SK-N-SH treated with all-trans-retinoic acid at 6 μM for 48 hours (cell line): ENCODE results near the gene UNC5B.

ENCODE experiments used
- ATAC-seq: fragments of 200-7000 bp; cut with Tn5 transposase; 3 replicates; pipeline ENCODE4 v1.9.1; 2020; ENCODE audit warnings: mild to moderate bottlenecking, moderate library complexity
- ARNTL ChIP-seq: fragments of 450-650 bp; formaldehyde crosslinking; IDR thresholded peaks from 2 replicates; pipeline ENCODE4 v1.5.0; 2020; ENCODE audit warnings: low read depth, mild to moderate bottlenecking, moderate library complexity, borderline replicate concordance
- GLIS3 ChIP-seq: fragments of 250-450 bp; sonication (Bioruptor Pico); IDR thresholded peaks from 2 replicates; pipeline ENCODE4 v1.5.0; 2020; ENCODE audit warnings: mild to moderate bottlenecking, moderate library complexity
- ISL1 ChIP-seq: fragments of 250-450 bp; sonication (Bioruptor Pico); IDR thresholded peaks from 2 replicates; pipeline ENCODE4 v2.1.2; 2022; ENCODE audit warnings: mild to moderate bottlenecking, moderate library complexity
- PPARA ChIP-seq: fragments of 250-450 bp; sonication (Bioruptor Pico); IDR thresholded peaks from 2 replicates; pipeline ENCODE4 v1.5.0; 2020; ENCODE audit warnings: mild to moderate bottlenecking, borderline replicate concordance
- SNAI2 ChIP-seq: fragments of 250-450 bp; sonication (Bioruptor Pico); IDR thresholded peaks from 2 replicates; pipeline ENCODE4 v1.5.0; 2020; ENCODE audit warnings: mild to moderate bottlenecking, moderate library complexity
- ZFP3 ChIP-seq: fragments of 250-450 bp; sonication (Bioruptor Pico); IDR thresholded peaks from 2 replicates; pipeline ENCODE4 v1.5.0; 2020; ENCODE audit warnings: mild to moderate bottlenecking, moderate library complexity
- ZFP30 ChIP-seq: fragments of 450-650 bp; formaldehyde crosslinking; IDR thresholded peaks from 2 replicates; pipeline ENCODE4 v1.5.0; 2022; ENCODE audit warnings: mild to moderate bottlenecking, moderate library complexity
- ZNF565 ChIP-seq: fragments of 450-650 bp; formaldehyde crosslinking; conservative IDR thresholded peaks from 2 replicates; pipeline ENCODE4 v1.5.0; 2020; ENCODE audit warnings: low read depth, mild to moderate bottlenecking, moderate library complexity
- ZNF70 ChIP-seq: fragments of 450-650 bp; formaldehyde crosslinking; IDR thresholded peaks from 2 replicates; pipeline ENCODE4 v1.5.0; 2020; ENCODE audit warnings: mild to moderate bottlenecking, moderate library complexity
- TF ChIP-seq, protein P1 (sequence below): fragments of 250-450 bp; sonication (Bioruptor Pico); IDR thresholded peaks from 2 replicates; pipeline ENCODE4 v1.8.0; 2020; ENCODE audit warnings: mild to moderate bottlenecking, moderate library complexity, borderline replicate concordance
- TF ChIP-seq, protein P2 (sequence below): fragments of 250-450 bp; sonication (Bioruptor Pico); IDR thresholded peaks from 2 replicates; pipeline ENCODE4 v1.5.1; 2020; ENCODE audit warnings: low read depth, mild to moderate bottlenecking, moderate library complexity
- TF ChIP-seq, protein P3 (sequence below): fragments of 250-450 bp; sonication (Bioruptor Pico); IDR thresholded peaks from 2 replicates; pipeline ENCODE4 v1.5.0; 2020; ENCODE audit warnings: mild to moderate bottlenecking, moderate library complexity
- TF ChIP-seq, protein P4 (sequence below): fragments of 250-450 bp; sonication (Bioruptor Pico); IDR thresholded peaks from 2 replicates; pipeline ENCODE4 v1.5.1; 2021; ENCODE audit warnings: mild to moderate bottlenecking, moderate library complexity
- TF ChIP-seq, protein P5 (sequence below): fragments of 250-450 bp; sonication (Bioruptor Pico); IDR thresholded peaks from 2 replicates; pipeline ENCODE4 v1.8.0; 2021; ENCODE audit warnings: low read depth, mild to moderate bottlenecking, moderate library complexity, borderline replicate concordance

Gene UNC5B

DNA sequence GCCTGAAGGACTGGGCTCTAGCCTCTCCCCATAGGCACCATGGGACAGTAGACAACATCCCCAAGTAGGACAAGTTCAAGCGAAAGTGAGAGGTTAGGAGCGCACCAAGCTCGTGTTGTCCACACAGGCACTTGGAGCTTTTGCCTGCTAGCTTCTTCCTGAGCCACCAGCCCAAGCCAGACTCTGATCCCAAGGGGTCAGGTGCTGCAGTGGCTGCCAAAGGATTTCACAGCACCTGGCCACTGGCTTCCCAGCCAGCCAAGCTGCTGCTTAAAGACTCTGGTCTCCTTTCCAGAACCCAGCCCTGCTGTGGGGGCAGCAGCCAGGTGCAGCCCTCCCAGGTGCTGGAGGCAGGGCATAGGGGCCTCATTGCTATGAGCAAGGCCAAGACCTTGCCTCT is 33.0 kb upstream of the UNC5B start:
- ATAC-seq = no peak
- TF ChIP-seq, protein P1, sequence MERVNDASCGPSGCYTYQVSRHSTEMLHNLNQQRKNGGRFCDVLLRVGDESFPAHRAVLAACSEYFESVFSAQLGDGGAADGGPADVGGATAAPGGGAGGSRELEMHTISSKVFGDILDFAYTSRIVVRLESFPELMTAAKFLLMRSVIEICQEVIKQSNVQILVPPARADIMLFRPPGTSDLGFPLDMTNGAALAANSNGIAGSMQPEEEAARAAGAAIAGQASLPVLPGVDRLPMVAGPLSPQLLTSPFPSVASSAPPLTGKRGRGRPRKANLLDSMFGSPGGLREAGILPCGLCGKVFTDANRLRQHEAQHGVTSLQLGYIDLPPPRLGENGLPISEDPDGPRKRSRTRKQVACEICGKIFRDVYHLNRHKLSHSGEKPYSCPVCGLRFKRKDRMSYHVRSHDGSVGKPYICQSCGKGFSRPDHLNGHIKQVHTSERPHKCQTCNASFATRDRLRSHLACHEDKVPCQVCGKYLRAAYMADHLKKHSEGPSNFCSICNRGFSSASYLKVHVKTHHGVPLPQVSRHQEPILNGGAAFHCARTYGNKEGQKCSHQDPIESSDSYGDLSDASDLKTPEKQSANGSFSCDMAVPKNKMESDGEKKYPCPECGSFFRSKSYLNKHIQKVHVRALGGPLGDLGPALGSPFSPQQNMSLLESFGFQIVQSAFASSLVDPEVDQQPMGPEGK = no peak
- TF ChIP-seq, protein P2, sequence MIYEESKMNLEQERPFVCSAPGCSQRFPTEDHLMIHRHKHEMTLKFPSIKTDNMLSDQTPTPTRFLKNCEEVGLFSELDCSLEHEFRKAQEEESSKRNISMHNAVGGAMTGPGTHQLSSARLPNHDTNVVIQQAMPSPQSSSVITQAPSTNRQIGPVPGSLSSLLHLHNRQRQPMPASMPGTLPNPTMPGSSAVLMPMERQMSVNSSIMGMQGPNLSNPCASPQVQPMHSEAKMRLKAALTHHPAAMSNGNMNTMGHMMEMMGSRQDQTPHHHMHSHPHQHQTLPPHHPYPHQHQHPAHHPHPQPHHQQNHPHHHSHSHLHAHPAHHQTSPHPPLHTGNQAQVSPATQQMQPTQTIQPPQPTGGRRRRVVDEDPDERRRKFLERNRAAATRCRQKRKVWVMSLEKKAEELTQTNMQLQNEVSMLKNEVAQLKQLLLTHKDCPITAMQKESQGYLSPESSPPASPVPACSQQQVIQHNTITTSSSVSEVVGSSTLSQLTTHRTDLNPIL (CRISPR knock-in tag) = no peak
- TF ChIP-seq ZNF565 (CRISPR knock-in tag) (no peak), SNAI2 (CRISPR knock-in tag) (no peak), ISL1 (CRISPR knock-in tag) (no peak), ZNF70 (CRISPR knock-in tag) (no peak), ZFP3 (CRISPR knock-in tag) (no peak), PPARA (CRISPR knock-in tag) (no peak)
- TF ChIP-seq, protein P3, sequence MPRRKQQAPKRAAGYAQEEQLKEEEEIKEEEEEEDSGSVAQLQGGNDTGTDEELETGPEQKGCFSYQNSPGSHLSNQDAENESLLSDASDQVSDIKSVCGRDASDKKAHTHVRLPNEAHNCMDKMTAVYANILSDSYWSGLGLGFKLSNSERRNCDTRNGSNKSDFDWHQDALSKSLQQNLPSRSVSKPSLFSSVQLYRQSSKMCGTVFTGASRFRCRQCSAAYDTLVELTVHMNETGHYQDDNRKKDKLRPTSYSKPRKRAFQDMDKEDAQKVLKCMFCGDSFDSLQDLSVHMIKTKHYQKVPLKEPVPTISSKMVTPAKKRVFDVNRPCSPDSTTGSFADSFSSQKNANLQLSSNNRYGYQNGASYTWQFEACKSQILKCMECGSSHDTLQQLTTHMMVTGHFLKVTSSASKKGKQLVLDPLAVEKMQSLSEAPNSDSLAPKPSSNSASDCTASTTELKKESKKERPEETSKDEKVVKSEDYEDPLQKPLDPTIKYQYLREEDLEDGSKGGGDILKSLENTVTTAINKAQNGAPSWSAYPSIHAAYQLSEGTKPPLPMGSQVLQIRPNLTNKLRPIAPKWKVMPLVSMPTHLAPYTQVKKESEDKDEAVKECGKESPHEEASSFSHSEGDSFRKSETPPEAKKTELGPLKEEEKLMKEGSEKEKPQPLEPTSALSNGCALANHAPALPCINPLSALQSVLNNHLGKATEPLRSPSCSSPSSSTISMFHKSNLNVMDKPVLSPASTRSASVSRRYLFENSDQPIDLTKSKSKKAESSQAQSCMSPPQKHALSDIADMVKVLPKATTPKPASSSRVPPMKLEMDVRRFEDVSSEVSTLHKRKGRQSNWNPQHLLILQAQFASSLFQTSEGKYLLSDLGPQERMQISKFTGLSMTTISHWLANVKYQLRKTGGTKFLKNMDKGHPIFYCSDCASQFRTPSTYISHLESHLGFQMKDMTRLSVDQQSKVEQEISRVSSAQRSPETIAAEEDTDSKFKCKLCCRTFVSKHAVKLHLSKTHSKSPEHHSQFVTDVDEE (CRISPR knock-in tag) = no peak
- TF ChIP-seq, protein P4, sequence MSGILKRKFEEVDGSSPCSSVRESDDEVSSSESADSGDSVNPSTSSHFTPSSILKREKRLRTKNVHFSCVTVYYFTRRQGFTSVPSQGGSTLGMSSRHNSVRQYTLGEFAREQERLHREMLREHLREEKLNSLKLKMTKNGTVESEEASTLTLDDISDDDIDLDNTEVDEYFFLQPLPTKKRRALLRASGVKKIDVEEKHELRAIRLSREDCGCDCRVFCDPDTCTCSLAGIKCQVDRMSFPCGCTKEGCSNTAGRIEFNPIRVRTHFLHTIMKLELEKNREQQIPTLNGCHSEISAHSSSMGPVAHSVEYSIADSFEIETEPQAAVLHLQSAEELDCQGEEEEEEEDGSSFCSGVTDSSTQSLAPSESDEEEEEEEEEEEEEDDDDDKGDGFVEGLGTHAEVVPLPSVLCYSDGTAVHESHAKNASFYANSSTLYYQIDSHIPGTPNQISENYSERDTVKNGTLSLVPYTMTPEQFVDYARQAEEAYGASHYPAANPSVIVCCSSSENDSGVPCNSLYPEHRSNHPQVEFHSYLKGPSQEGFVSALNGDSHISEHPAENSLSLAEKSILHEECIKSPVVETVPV (CRISPR knock-in tag) = no peak

DNA sequence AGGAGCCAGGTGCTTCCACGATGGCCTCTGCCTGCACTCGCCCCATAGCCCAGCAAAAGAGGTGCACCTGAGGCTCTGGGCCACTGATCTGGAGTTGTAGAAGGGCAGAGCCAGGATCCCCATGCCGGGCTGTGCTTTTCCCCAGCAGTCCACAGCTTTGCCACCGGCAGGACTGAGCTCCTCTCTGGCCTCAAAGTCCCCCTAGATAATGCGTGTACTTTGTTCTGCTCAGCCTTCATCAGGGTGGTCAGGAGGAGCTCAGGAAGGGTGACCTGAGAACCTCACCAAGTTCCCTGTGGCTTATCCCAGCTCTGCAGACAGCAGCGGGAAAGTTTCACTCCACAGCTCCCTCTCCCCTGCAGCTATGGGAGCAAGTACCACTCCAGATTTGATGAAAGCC is 27.9 kb upstream of the UNC5B start:
- TF ChIP-seq ZNF565 (CRISPR knock-in tag) (no peak), ARNTL (CRISPR knock-in tag) (no peak), GLIS3 (no peak)
- TF ChIP-seq, protein P5, sequence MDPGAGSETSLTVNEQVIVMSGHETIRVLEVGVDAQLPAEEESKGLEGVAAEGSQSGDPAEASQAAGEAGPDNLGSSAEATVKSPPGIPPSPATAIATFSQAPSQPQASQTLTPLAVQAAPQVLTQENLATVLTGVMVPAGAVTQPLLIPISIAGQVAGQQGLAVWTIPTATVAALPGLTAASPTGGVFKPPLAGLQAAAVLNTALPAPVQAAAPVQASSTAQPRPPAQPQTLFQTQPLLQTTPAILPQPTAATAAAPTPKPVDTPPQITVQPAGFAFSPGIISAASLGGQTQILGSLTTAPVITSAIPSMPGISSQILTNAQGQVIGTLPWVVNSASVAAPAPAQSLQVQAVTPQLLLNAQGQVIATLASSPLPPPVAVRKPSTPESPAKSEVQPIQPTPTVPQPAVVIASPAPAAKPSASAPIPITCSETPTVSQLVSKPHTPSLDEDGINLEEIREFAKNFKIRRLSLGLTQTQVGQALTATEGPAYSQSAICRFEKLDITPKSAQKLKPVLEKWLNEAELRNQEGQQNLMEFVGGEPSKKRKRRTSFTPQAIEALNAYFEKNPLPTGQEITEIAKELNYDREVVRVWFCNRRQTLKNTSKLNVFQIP = no peak
- TF ChIP-seq, protein P1 = no peak
- ATAC-seq = no peak

DNA sequence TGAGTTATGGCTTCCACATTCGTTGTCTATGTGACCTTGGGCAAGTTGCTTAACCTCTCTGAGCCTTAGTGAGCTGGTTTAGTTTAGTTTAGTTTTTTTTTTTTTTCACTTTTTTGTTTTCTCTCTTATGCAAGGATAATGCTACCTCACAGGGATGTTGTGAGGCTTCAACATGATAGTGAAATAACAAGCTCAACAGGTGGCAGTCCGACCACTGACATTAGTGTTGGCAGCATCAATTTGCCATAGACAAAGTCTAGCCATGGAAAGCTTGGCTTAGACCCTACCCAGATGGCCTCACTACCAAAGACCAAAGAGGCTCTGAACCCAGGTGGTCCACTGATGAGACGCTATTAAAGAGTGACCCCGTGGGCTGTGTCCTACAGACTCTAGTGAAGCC is 27.2 kb upstream of the UNC5B start:
- no peak for ATAC-seq
- no peak for TF ChIP-seq ZFP30 (CRISPR knock-in tag)
- TF ChIP-seq, protein P3 (CRISPR knock-in tag) = no peak
- TF ChIP-seq, protein P2 (CRISPR knock-in tag) = no peak
- TF ChIP-seq, protein P5 = no peak
- no peak for TF ChIP-seq ZFP3 (CRISPR knock-in tag)
- TF ChIP-seq ISL1 (CRISPR knock-in tag) = no peak
